ENCODE data around the gene RAB31.
A peak's percentile ranks its signal among the peaks of the same experiment; 100 is the strongest.

Gene RAB31

DNA sequence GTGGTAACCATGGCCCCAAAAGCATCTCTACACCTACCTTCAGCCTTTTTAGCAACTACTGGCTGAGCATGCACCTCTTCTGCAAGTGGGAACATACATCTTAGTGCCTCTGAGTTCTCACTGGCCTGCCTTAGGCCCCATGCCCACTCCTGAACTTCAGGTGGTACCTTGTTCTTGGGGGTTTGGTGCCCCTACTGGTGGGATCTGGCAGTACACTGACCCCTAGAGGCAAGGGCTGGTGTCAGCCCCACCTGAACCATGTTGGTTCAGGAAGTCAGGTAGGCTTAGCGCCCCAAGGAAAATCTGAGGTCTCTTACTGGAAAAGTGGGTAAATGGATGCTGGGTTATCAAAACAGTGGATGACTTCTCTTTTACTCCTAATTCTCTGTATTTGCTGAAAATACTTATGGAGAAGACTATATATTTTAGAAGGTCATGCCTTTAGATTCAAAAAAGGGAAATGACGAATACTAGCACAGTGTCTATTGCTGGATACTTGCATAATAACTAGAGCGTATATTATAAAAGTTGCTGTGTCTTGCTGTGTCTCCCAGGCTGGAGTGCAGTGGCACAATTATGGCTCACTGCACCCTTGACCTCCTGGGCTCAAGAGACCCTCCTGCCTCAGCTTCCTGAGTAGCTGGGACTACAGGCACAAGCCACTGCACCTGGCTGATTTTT lies 84.6 kb downstream of the RAB31 start:
- DNase-seq (ENCODE audit: low read depth), result no peak

DNA sequence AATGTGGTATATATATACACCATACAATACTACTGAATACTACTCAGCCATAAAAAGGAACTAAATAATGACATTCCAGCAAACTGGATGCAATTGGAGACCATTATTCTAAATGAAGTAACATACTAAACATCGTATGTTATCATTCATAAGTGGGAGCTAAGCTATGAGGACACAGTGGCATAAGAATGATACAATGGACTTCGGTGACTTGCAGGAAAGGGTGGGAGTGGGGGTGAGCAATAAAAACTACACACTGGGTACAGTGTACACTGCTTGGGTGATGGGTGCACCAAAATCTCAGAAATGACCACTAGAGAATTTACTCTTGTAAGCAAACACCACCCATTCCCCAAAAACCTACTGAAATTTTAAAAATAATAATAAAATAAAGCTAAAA lies 87.9 kb downstream of the RAB31 start:
- no peak for DNase-seq (ENCODE audit: low read depth)

DNA sequence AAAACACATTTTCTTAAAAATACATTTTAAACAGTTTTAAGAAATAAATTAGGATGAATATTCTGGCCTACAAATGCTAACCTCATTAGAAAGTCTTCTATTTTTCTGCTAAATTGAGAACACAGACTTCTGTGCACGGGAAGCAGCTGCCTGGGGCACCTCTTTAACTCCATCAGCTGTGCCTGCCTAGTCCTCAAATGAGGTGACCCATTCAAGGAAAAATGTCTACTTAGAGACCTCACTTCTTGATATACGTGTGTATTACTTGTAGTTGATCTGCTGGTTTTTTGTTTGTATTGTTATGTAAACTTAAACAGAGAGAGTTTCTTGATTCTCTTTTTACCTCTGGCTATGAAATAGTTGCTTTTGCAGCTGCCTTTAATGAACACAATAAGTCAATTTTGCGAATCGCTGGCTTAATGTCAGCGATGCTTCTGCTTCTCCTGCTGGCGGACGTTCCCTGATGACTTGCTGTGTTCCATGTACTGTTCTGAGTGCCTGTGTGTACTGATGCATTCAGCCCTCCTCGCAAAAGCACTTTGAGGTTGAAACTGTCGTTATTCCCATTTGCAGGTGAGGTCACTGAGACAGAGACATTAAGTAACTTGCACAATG lies 88.9 kb downstream of the RAB31 start:
- DNase-seq (ENCODE audit: low read depth), result no peak

DNA sequence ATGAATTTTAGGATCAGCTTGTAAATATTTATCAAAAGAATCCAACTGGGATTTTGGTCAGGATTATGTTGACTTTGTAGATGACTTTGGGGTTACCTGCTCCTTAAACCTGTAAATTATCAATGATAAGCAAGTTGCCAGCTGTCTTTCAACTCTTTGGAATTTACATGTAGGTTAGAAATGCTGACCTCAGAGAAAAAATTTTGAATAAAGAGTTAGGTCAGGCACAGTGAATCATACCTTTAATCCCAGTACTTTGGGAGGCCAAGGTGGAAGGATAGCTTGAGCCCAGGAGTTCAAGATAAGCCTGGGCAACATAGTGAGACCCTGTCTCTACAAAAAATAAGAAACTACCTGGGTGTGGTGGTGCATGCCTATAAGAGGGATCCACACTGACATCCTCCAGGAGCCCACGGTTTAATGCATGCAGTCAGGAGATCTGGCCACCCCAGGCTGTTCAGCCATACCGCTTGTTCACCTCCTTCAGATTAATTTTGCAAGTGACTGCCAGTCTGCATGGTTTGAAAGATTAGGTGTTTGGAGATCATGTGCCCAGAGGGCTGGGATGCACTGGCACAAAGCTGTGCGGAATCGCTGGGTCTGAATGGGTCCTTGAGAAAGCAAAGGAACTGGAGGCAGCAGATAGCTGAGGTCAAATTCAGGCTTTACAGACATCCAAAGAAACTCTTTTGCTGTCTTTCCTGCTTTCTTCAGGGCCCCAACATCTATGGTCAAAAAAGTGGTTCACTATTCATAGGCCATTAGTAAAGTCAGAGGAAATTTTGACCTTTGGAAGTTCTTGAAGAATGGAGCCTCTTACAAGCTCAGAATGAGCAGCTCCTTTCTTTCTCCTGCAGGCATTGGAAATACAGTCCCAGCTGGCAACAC lies 94.3 kb downstream of the RAB31 start:
- no peak for DNase-seq (ENCODE audit: low read depth)

DNA sequence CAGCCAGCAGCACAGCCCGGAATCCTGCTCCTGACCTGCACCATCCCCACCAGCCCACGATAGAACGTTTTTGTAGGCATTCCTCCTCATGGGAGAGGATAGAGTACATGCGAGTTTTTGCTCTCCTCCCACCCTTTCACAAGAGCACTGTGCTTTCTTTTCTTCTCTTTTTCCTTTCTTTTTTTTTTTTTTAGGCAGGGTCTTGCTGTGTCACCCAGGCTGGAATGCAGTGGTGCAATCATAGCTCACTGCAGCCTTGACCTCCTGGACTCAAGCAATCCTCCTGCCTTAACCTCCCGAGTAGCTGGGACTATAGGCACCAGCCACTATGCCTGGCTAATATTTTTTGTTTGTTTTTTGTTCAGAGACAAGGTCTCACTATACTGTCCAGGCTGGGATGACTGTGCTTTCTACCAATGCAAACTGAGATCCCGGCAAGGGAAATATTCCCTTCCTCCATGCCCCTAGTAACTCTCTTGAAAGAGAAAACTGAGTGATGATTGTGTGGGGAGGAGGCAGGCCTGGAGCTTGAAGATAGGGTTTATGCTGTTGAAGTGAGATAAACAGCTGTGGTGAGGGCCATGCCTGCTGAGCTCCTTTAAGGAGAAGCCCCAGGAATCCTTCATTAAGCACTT lies 95.1 kb downstream of the RAB31 start:
- no peak for DNase-seq (ENCODE audit: low read depth)

DNA sequence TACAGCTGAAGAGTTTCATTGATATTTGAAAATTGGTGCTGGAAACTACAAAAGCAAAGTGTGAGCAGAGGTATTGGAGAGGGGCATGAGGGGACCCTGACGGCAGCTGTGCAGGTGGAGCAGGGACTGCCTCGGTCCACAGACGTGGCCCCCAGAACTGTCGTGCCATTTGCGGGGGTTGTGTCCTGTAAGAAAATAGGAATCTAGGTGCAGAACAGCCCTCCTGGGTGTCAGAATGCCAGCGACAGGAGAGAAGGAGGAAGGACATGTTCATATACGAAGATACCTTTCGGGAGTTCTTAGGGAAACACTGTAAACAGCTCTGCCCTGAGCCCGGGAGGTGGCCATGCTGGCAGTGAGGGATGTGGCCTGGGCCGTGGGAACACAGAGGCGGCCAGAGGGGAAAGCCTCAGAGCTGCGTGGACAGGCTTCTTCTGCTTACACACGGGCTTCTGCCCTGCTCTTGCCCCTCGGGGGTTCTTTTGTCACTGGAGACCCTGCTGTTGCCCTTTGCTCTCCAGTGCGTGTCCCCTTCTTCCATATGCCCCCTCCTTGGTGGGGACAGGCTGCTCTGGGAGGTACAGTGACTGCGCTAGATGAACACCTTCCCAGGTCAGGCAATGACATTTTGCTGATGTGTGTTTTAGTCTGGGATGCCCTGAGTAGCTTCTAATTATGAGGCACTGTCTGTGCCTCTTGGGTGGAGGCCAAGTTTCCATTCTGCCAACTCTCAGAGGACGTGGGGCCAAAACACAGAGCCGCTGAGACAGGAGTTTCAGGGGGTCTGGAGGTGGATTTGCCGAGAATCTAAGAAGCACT lies 95.8 kb downstream of the RAB31 start:
- no peak for DNase-seq (ENCODE audit: low read depth)

DNA sequence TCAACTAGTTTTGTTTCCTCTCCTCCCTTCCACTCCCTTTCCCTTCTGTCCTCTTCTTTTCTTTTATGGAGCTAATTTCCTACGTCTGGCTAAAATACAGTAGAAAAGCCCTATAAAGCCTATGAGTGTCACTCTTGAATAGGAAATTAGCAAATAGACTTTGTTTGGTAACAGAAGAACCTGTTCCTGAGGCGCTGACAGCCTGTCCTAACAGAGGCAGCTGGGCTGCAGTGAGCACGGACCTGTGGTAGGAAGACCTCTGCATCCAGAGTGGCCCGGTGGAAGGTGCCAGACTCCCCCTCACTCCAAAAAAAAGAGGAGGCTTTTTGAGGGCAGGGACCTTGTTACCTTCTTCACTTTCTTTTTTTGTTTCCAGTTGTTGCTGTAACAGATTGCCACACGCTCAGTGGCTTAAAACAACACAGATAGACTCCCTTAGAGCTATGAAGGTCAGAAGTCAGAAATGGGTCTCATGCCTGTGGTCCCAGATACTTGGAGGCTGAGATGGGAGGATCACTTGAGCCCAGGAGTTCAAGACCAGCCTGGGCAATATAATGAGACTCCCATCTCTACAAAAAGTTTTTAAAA lies 96.5 kb downstream of the RAB31 start:
- no peak for DNase-seq (ENCODE audit: low read depth)

DNA sequence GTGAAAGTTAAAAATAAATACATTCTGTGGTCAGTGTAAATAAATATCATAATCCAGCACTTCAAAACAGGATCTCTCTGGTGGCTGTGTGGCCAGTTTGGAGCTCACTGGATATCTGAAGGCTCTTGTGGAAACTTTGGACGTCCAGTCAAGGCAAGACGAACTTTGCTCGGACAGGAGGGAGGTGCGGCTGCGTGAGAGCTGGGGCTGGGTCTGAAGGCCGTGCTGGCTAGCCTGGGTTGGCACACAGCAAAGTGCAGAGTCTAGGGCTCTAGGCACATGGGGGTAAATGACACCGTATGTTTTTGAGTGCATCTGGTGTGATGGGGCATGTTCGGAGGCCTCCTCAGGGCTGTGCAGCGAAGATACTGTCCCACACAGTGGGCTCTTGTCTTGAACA lies 98.8 kb downstream of the RAB31 start:
- no peak for DNase-seq (ENCODE audit: low read depth)

DNA sequence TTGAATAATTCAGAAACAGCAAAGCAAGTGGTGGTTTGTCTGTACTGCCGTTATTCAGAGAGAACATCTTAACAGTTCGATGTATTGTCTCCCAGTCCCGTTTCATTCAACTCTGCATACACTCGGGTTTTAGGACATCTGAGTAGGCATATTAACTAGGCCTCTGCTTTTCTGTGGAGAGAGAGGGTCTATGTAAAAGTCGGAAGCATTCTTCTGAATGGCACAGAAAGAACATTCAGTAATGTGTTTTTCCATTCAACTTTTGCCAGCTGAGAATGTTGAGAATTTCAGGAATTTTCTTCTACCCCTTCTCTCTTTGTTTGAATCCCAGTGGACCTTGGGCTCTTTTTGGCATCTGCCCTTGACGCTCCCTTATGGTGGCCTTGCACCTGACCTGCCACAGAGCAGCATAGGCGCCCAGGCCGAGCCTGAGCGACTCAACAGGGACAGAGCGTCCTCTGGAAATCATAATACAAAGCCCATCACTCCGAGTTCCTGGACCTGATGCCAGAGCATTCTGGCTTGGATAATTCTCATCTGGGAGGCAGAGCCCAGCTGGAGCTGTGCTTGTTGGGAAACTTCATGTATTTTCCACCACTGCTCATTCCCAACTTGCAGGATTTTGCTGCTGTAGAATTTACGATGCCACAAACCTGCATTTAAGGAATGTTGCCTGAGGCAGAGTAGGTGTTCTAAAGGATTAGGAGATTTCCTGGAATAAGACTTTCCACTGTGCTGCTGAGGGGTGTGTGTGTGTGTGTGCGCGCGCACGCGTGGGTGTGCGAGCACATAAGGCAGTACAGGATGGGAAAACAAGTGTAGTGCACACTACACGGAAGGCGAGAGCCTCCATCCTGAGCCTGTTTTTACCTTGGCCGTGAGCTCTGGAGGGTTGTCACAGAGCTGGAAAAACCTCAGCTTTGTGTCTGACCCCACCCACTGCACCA lies 100.5 kb downstream of the RAB31 start:
- no peak for DNase-seq (ENCODE audit: low read depth)

DNA sequence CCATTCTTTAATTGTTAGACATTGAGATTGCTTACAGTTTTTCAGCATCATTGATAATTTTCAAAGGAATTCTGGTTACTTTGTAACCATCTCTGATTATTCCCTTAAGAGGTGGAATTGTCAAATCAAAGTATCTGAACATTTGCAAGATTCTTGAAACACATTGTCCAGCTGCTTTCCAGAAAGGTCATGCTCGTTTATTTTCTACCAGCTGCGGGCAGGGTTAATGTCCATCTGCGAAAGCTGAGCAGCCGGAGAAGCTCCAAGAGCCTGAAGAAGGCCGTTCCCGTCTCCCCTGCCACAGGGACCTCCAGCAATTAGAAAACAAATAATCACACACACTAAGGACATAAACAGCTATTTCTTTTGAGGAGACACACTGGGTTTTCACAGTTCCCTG lies 101.6 kb downstream of the RAB31 start:
- no peak for DNase-seq (ENCODE audit: low read depth)

DNA sequence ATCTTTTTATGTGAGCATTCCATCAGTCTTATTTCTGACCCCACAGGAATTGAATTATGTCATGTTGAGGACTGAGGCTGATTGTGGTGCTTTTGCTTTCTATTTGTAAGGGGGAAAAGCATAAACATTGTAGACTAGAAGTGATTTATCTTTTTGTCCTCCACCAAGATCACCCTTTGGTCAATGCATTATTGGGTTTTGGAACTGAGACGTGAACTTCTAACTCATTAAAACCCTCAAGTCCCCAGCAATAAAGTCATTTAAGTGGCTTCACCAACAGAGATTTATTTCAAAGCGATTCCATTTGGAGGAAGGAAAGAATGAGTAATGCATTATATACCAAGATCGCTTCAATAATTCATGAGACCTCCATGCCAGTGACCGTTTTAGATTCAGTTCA lies 102.2 kb downstream of the RAB31 start:
- no peak for DNase-seq (ENCODE audit: low read depth)

DNA sequence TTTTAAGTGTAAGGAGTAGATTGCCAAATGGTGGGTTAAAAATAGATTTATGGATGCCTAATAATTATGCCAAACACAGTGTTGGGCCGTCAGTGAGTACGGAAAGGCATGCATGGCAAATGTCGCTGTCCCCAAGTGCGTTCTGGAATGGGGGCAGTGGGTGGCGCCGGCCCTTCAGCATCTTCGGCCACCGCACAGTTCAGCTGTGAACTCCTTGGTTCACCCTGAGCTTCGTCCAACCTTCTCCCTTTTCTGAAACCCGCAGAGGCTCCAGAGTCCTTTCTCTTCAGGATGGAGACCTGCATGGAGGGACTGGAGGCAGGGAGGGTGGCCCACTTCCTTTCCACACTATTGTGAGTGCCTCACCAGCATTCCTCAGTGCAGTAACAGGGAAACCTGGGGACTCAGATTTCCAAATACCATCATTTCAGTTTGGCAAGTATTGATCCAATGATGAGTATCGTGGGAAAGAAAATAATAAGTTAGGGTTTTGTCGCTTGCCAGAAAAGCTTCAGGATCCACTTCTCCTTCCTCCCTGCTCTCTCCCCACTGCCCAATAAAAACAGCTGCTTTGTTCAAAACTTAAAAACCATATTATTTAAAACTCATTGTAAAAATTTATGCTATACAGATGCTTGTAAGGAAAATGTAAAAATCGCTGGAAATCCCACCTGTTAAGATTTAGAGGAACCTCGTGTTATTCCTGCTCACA lies 103.0 kb downstream of the RAB31 start:
- DNase-seq (ENCODE audit: low read depth), result no peak

DNA sequence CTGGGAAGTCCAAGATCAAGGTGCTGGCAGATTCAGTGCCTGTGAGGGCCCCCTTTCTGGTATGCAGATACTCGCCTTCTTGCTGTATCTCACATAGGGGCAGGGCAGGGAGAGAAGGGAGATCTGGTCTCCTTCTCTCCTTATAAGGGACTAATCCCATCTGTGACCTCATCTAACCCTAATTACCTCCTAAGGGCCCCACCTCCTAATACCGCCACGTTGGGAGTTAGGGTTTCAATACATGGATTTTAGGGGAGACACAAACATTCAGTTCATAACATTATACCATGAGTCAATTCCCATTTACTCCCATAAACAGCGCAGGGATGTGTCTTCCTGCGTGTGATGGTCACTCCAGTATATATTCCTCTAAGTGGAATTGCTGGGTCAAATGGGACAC lies 103.9 kb downstream of the RAB31 start:
- DNase-seq (ENCODE audit: low read depth), result no peak

DNA sequence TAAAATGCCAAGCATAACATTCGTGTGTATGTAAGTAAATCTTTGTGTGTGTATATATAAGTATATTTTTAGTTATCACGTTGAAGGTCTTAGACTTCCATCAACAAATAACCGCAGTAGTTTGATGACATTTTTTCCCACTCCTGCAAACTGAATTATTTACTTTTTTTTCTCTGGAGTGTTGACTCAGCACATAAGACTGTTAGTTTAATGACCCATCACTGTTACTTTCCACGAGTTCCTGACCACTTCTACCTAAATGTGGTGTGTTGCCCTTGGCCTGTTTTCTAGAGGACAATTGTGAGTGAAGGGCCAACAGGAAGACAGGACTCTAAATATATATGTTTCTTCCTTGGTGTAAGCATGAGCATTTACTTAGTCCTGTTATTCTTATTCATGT lies 106.3 kb downstream of the RAB31 start:
- peak; percentile 78 for DNase-seq (ENCODE audit: low read depth)

DNA sequence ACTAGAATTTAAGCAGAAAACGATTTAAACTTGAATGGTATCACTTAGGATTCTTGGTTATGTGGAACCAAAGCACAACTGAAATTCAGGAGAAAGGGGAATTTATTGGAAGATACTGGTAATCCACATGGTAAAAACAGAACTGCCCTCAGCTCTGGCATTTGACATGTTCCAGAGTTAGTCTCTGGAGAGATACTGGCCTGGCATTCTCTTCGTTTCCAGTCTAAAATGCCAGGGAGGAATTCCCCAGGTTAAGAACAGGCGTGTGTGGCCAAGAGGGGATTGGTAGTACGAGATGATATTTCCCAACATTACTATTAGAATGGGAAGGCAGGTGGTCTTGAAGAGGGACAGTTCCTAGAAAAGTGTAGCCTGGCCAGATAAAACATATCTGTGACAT lies 109.2 kb downstream of the RAB31 start:
- no peak for DNase-seq (ENCODE audit: low read depth)

DNA sequence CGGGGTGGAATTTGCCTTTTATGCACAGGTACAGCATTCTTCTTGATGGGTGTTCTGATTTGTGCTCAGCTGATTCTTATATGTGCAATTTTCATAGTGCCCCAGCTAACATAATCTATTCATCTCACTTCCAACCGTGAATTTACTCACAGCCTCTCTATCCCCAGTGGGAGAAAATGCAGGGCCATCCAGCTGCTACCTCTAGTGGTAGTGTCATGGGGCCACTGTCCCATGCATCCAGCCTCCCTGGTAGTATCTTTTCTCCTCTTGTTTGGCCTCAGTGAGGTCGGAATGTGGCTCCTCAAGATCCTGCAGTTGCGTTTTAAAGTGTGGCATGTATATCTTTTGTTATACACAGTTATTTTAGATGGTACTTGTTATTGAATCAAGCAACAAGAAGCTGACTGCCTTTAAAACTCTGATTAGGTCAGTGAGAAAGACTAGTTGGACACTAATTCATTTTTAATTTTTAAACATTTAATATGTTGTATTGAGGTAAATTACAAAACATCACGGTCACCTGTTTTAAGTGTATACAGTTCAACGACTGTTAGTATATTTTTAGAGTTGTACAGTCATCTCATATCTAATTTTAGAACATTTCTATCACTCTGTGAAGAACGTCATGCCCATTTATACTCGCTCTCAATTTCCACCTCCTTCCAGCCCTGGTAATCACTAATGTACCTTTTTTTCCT lies 109.8 kb downstream of the RAB31 start:
- DNase-seq (ENCODE audit: low read depth), result no peak

DNA sequence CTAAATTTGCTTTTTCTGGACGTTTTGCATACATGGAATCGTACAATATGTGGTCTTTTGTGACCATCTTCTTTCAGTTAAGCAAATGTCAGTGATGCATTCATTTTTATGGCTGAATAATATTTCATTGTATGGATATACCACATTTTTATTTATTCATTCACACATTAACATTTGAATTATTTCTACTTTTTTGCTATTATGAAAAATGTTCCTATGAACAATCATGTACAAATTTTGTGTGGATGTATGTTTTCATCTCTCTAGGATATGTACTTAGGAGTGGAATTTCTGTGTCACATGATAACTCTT lies 110.3 kb downstream of the RAB31 start:
- no peak for DNase-seq (ENCODE audit: low read depth)

DNA sequence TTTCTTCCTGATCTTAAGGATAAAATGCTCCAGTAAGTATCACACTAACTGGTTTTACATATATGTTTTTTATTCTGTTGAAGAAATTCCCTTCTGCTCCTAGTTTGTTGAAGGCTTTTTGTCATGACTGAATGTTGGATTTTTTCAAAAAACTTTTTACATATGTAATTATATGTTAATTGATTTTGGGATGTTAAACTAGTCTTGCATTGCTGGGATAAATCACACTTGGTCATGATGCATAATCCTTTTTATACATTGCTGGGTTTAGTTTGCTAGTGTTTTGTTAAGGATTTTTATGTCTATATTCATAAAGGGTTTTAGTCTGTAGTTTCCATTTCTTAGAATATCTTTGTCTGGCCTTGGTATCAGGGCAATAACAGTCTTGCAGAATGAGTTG lies 112.0 kb downstream of the RAB31 start:
- no peak for DNase-seq (ENCODE audit: low read depth)

DNA sequence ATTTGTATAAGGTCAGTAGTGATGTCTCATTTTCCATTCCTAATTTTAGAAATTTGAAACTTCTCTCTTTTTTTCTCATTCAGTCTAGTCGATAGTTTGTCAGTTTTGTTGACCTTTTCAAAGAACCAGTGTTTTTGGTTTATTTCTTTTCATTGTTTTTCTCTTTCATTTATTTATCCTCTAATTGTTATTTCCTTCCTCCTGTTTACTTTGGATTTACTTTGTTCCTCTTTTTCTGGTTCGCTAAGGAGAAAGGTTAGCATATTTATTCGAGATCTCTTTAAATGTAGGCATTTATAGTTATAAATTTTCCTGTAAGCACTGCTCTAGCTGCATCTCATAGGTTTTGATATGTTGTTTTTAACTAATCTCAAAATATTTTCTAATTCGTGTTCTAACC lies 112.6 kb downstream of the RAB31 start:
- no peak for DNase-seq (ENCODE audit: low read depth)

Data from non-pigmented ciliary epithelial cell (primary cell).